Parathyroid adenoma (tissue), 2 donors: Measurements from ENCODE around the gene PTPRD.

Experiments
- H2AFZ ChIP-seq: fragments of 300-600 bp; sonication (generic); one replicate; pipeline ENCODE4 v1.7.0; 2017; ENCODE audit warnings: antibody characterized with exemption, mild to moderate bottlenecking
- H3K27ac ChIP-seq: fragments of 300-600 bp; sonication (generic); one replicate; pipeline ENCODE4 v1.7.0; 2017
- H3K27me3 ChIP-seq: fragments of 300-600 bp; sonication (generic); one replicate; pipeline ENCODE4 v1.7.0; 2017; ENCODE audit warnings: low read length; ENCODE audit not compliant: control insufficient read depth, insufficient read depth
- H3K36me3 ChIP-seq: fragments of 300-600 bp; sonication (generic); one replicate; pipeline ENCODE4 v1.7.0; 2017; ENCODE audit warnings: low read length; ENCODE audit not compliant: control insufficient read depth, insufficient read depth
- H3K4me1 ChIP-seq: fragments of 300-600 bp; sonication (generic); one replicate; pipeline ENCODE4 v1.7.0; 2017; ENCODE audit warnings: control low read depth
- H3K4me2 ChIP-seq: fragments of 300-600 bp; sonication (generic); one replicate; pipeline ENCODE4 v1.7.0; 2017; ENCODE audit warnings: low read length
- H3K4me3 ChIP-seq: fragments of 300-600 bp; sonication (generic); one replicate; pipeline ENCODE4 v1.7.0; 2017; ENCODE audit warnings: low read depth, low read length
- H3K79me2 ChIP-seq: fragments of 300-600 bp; sonication (generic); one replicate; pipeline ENCODE4 v1.7.0; 2017; ENCODE audit warnings: control low read depth
- H3K9ac ChIP-seq: fragments of 300-600 bp; sonication (generic); one replicate; pipeline ENCODE4 v1.7.0; 2017; ENCODE audit warnings: mild to moderate bottlenecking
- H3K9me3 ChIP-seq: fragments of 300-600 bp; sonication (generic); one replicate; pipeline ENCODE4 v1.7.0; 2017; ENCODE audit warnings: low read length; ENCODE audit not compliant: control insufficient read depth
- CTCF ChIP-seq: fragments of 300-600 bp; sonication (generic); IDR thresholded peaks from one replicate; pipeline ENCODE4 v1.7.0; 2017; ENCODE audit warnings: antibody characterized with exemption, mild to moderate bottlenecking
- donor health status: primary hyperparathyroidism.

PTPRD gene

GRCh38 chr9:8860925-8861324 is 1751.9 kb downstream of the PTPRD start:
- no peak overlapping the region for H2AFZ ChIP-seq
- H3K9me3 ChIP-seq = no peaks in the 10 kb centered on the region
- no peaks in the 10 kb centered on the region for H3K36me3 ChIP-seq
- no peak for TF ChIP-seq CTCF
- no peaks in the 10 kb centered on the region for H3K27me3 ChIP-seq
- H3K27ac ChIP-seq = no peak overlapping the region
- H3K9ac ChIP-seq = no peak overlapping the region
- H3K4me2 ChIP-seq = no peak overlapping the region
- H3K4me3 ChIP-seq = no peak overlapping the region
- H3K79me2 ChIP-seq = no peaks in the 10 kb centered on the region
- H3K4me1 ChIP-seq = no peaks in the 10 kb centered on the region

GRCh38 chr9:8860086-8860485 is 1752.7 kb downstream of the PTPRD start:
- Histone ChIP-seq H3K9me3 (no peaks in the 10 kb centered on the region), H3K27ac (no peak overlapping the region), H3K36me3 (no peaks in the 10 kb centered on the region), H2AFZ (no peak overlapping the region), H3K4me2 (no peak overlapping the region), H3K27me3 (no peaks in the 10 kb centered on the region), H3K9ac (no peak overlapping the region), H3K4me3 (no peak overlapping the region), H3K79me2 (no peaks in the 10 kb centered on the region), H3K4me1 (no peaks in the 10 kb centered on the region)
- no peak for TF ChIP-seq CTCF

DNA sequence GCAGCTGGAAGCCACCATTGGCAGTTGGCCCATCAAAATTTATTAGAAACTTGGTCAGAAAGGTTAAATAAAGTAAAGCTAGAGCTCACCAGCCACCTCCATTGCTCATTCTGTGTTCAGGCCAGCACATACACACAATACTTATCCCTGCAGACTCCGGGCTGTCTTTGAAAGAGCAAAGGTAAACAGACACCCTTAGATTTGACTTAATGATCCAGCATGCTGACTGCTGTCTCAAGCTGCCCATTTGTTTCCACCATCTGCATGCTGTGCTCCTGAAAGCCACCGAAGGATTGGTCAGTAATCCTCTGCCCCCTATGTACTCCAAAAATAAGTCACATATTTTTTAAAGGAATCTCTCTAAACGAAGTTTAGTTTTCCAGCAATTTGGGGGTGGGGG is 1753.4 kb downstream of the PTPRD start:
- no peak for TF ChIP-seq CTCF
- Histone ChIP-seq H3K9me3 (no peaks in the 10 kb centered on the region), H2AFZ (no peak overlapping the region), H3K4me3 (no peak overlapping the region), H3K4me2 (no peak overlapping the region), H3K4me1 (no peaks in the 10 kb centered on the region), H3K27ac (no peak overlapping the region), H3K79me2 (no peaks in the 10 kb centered on the region), H3K36me3 (no peaks in the 10 kb centered on the region), H3K9ac (no peak overlapping the region), H3K27me3 (no peaks in the 10 kb centered on the region)

GRCh38 chr9:8858596-8859161 is 1754.1 kb downstream of the PTPRD start:
- no peaks in the 10 kb centered on the region for H3K36me3 ChIP-seq
- no peaks in the 10 kb centered on the region for H3K4me1 ChIP-seq
- no peaks in the 10 kb centered on the region for H3K9me3 ChIP-seq
- H3K9ac ChIP-seq = no peak overlapping the region
- peak overlapping the region; percentile 72 for H2AFZ ChIP-seq
- no peaks in the 10 kb centered on the region for H3K79me2 ChIP-seq
- no peak overlapping the region for H3K27ac ChIP-seq
- TF ChIP-seq CTCF = no peak
- H3K27me3 ChIP-seq = no peaks in the 10 kb centered on the region
- peak overlapping the region; percentile 81 for H3K4me2 ChIP-seq
- peak overlapping the region; percentile 75 for H3K4me3 ChIP-seq

DNA sequence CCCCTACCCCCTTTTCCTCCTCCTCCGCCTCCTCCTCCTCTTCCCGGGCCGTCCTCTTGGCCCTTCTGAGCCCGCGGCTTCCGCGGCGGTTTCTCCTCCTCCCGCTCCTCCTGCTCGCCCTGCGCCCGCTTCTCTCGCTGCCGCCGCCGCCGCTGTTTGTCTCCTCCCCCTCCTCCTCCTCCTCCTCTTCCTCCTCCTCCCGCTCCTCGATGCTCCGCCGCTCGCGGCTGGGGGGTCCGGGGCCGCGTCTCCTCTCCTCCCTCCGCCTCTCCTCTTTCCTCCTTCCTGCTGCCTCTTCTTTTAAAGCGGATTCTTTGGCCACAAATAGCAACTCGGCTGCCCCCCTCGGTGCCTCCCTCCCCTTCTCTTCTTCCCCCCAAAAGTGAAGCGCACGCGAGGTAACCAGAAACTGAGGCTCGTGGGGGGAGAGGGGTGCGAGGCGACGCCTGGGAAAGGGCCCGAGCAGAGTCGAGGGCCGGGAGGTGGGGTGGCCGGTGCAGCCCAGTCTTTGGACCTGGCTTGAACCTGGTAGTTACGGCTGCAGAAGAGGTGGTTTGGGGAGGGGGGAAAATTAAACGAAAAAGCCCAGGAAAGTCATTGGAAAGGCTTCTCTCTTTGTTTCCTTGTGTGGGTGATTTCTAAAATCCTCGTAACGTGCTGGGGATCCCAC is 1754.7 kb downstream of the PTPRD start:
- no peak overlapping the region for H3K9ac ChIP-seq
- H3K9me3 ChIP-seq = no peaks in the 10 kb centered on the region
- H3K4me2 ChIP-seq = peak overlapping the region; percentile 81
- H3K4me1 ChIP-seq = no peaks in the 10 kb centered on the region
- H3K36me3 ChIP-seq = no peaks in the 10 kb centered on the region
- H3K27me3 ChIP-seq = no peaks in the 10 kb centered on the region
- H2AFZ ChIP-seq = peak overlapping the region; percentile 72
- peak overlapping the region; percentile 75 for H3K4me3 ChIP-seq
- H3K79me2 ChIP-seq = no peaks in the 10 kb centered on the region
- no peak for TF ChIP-seq CTCF
- H3K27ac ChIP-seq = no peak overlapping the region
